ENCODE data around the gene CYP4A22.

DNA sequence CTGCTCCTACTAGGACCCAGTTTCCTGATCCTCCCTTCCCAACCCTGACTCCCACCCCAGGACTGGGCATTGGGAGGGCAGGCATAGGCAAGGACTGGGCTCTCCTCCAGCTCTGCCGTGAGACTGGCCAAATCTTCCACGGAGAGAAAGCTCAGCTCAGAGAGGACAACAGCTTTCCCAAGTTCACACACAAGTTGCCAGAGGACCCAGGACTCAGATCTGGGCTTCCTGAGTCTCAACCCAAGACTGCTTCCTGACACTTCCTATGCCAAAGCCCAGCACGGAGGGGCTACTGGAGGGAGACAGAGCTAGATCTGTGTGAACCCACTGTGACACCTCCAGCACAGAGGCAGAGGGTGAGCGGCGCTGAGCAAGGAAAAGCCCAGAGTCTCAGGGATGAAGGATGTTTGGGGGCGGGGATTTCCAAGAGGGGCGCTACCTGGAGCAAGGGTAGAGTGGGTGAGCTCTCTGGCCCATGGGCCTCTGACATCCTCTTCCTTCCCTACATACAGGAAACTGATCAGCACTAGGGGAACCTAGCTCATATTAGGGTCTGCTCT is 45.5 kb downstream of the CYP4A22 start:
- TF ChIP-seq CTCF (IDR thresholded peaks at IDR 0.05; ENCODE audit: extremely low read depth in 1 of 2, insufficient read depth in 1 of 2, low read depth in 1 of 2, low read length in 2 of 2) (no peak), POLR2AphosphoS5 (IDR thresholded peaks at IDR 0.05; ENCODE audit: insufficient read depth, low read depth, low read length) (no peak)
